HFFc6 (cell line): Measurements from ENCODE around the gene ATP2A1. TPM values are rescaled to one million over a fixed set of nuclear protein-coding genes. Genes with fewer than 3 reads are reported as not detected.

Source experiments
- DNase-seq: peaks from one replicate; pipeline ENCODE4 v3.0.0-alpha.2; 2018
- H3K27ac Mint-ChIP-seq: 2 replicates; pipeline ENCODE4 v1.8.0; 2020; ENCODE audit warnings: mild to moderate bottlenecking, mixed read lengths
- H3K27me3 Mint-ChIP-seq: 2 replicates; pipeline ENCODE4 v1.8.0; 2021; ENCODE audit warnings: mild to moderate bottlenecking, moderate library complexity, mixed read lengths; ENCODE audit not compliant: insufficient read depth
- H3K36me3 Mint-ChIP-seq: 2 replicates; pipeline ENCODE4 v1.8.0; 2021; ENCODE audit warnings: low read depth, mixed read lengths
- H3K4me1 Mint-ChIP-seq: 2 replicates; pipeline ENCODE4 v1.8.0; 2020; ENCODE audit warnings: low read depth, mixed read lengths
- H3K4me3 Mint-ChIP-seq: 2 replicates; pipeline ENCODE4 v1.8.0; 2020; ENCODE audit warnings: mild to moderate bottlenecking, moderate library complexity, mixed read lengths
- H3K9me3 Mint-ChIP-seq: 2 replicates; pipeline ENCODE4 v1.8.0; 2020; ENCODE audit warnings: mild to moderate bottlenecking, mixed read lengths
- CTCF ChIP-seq: fragments of 200-600 bp; sonication (generic); IDR thresholded peaks from 2 replicates; pipeline ENCODE4 v1.5.0; 2021; ENCODE audit warnings: antibody characterized with exemption, mild to moderate bottlenecking
- total RNA-seq, 6 experiments: library from RNA; stranded (reverse); fragmentation: NEBNext Ultra II Directional; extraction: Animal tissue kit (Norgen Biotek cat#: 25700); gene quantifications; 2 replicates in 1 of 6; 3 replicates in 5 of 6; pipeline ENCODE4 v1.2.3, GENCODE V29; 2021

Gene ATP2A1
- total RNA-seq, 6 experiments from 2014 or later: 0.26 to 0.85 (median 0.54) TPM

- no peaks in the 10 kb centered on the region for H3K4me1 Mint-ChIP-seq
- peaks cover 2% of the 10 kb centered on the region; the same call in 1 of the 2 replicates for H3K27me3 Mint-ChIP-seq
- H3K27ac Mint-ChIP-seq: no peak overlapping the region
- H3K4me3 Mint-ChIP-seq: no peak overlapping the region
- peaks cover 37% of the 10 kb centered on the region for H3K36me3 Mint-ChIP-seq
- no peak for DNase-seq
- no peak for TF ChIP-seq CTCF
- H3K9me3 Mint-ChIP-seq: no peaks in the 10 kb centered on the region
These were observed 42.2 kb upstream of the ATP2A1 start for GRCh38 chr16:28835864-28836760.

- Mint-ChIP-seq H3K27ac (no peak overlapping the region), H3K36me3 (peaks cover 37% of the 10 kb centered on the region), H3K27me3 (peaks cover 2% of the 10 kb centered on the region; the same call in 1 of the 2 replicates), H3K9me3 (no peaks in the 10 kb centered on the region), H3K4me3 (no peak overlapping the region), H3K4me1 (no peaks in the 10 kb centered on the region)
- no peak for TF ChIP-seq CTCF
- no peak for DNase-seq
These were observed 41.6 kb upstream of the ATP2A1 start for GRCh38 chr16:28836761-28837064.

GRCh38 chr16:28837672-28838557 lies 40.4 kb upstream of the ATP2A1 start:
- DNase-seq: no peak
- peaks cover 28% of the 10 kb centered on the region for H3K36me3 Mint-ChIP-seq
- H3K27me3 Mint-ChIP-seq: peaks cover 4% of the 10 kb centered on the region
- TF ChIP-seq CTCF: no peak
- no peak overlapping the region for H3K4me3 Mint-ChIP-seq
- H3K9me3 Mint-ChIP-seq: no peaks in the 10 kb centered on the region
- peak overlapping the region; percentile 4; the same call in 1 of the 2 replicates for H3K27ac Mint-ChIP-seq
- no peaks in the 10 kb centered on the region for H3K4me1 Mint-ChIP-seq

GRCh38 chr16:28838558-28838918 lies 39.8 kb upstream of the ATP2A1 start:
- no peak for DNase-seq
- H3K4me3 Mint-ChIP-seq: no peak overlapping the region
- H3K27ac Mint-ChIP-seq: no peak overlapping the region
- H3K27me3 Mint-ChIP-seq: peaks cover 4% of the 10 kb centered on the region
- no peaks in the 10 kb centered on the region for H3K4me1 Mint-ChIP-seq
- peaks cover 22% of the 10 kb centered on the region for H3K36me3 Mint-ChIP-seq
- H3K9me3 Mint-ChIP-seq: no peaks in the 10 kb centered on the region
- no peak for TF ChIP-seq CTCF

- no peak for TF ChIP-seq CTCF
- peaks cover 19% of the 10 kb centered on the region for H3K36me3 Mint-ChIP-seq
- H3K4me3 Mint-ChIP-seq: no peak overlapping the region
- H3K27ac Mint-ChIP-seq: 0 out of 2 replicates have a peak overlapping the region, but pooled peaks have one; percentile 72
- no peaks in the 10 kb centered on the region for H3K4me1 Mint-ChIP-seq
- H3K27me3 Mint-ChIP-seq: peaks cover 4% of the 10 kb centered on the region
- DNase-seq: no peak
- no peaks in the 10 kb centered on the region for H3K9me3 Mint-ChIP-seq
These were observed 39.2 kb upstream of the ATP2A1 start for GRCh38 chr16:28839004-28839639.
